GM15510 (cell line): Measurements from ENCODE around the gene KY.

Source experiments
- POLR2A ChIP-seq: IDR thresholded peaks from 3 replicates; pipeline ENCODE4 v1.6.1; 2011; ENCODE audit warnings: borderline replicate concordance; ENCODE audit not compliant: insufficient read length; ENCODE audit errors: extremely low read depth

The KY gene

DNA sequence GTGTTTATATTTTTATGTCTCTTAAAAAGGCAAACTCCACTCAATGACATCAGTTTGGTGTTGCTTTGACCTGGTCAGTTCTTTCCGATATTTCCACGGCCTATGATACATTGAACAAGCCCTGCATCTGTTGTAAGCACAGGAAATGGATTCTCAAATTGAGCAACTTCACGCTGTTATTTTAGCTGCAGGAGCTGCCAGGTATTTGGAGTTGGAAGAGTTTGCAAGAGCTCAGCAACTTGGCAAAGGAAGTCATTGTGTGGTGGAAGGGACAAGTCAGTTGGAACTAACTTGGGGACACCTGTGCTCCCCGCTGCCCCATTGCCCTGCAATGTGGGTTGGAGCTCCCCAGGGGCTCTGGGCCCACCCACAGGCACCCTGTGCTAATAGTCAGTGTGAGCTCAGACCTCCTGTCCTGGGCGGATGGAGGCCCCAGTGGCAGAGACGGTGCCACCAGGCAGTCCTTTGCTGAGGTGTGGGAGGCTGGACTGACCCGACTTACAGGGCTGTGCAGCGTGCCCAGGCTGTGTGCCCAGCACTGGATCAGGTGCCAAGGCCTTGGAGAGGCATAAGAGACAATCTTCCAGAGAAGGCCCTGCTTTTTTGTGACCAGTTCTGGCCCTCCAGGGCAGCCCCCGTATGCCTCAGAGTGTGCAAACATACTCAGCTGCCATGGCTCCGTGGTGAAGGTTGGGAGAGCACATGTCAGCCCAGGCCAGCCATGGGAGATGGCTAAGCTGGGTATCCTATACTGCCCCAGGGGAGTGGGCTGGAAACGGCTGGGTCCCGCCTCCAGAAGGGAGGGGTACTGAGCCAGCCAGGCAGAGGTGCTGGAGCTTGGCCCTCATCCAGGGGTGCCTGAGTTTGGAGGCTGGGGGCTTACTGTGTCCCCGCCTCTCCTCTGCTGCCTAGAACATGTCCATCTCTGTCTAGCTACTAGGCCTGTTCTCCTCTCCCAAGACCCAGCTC, 43.5 kb downstream of the KY start:
- no peak for TF ChIP-seq POLR2A

DNA sequence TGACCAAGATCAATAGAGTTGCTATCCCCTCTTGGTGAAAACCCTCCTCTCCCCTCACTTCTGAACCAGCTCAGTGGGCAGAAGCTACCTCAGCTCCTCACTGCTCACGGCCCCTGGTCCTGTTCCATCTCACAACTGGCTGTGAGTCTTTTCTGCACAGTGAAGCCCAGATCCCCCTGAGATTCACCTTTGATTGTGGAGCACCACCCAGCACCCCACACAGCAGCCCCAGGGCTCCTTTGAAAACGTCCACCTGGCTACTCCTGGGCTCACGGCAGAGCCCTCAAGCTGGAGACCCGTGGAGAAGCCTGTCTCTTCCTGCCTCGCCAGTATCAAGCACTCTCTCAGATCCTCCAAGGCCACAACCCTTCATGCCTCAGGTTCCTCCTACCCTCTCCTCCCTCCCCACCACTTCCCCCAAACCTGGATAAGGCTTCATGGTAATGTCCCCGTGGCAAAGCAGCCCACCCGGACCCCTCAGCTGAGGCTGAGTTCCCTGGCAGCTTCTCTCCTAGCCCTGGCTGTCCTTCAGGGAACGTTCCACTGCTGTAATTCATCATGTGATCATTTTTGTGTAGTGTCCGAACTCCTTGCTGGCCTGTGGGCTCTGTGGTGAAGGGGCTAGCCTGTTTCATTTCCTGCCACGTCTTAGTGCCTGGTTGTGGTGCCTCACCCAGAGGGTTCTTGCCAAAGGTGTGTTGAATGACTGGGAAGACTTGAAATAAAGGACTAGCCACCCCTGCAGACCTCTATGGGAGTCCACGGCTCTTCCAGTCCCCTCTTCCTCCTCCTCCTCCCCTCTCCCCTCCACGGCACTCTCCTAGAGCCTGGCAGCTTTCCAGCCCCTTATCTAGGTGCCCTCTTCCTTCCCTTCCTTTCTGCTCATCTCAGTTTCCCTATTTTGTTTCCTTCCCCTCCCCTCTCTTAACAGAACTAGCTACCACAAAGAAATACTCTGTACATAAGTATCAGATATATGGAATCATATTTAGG, 44.5 kb downstream of the KY start:
- no peak for TF ChIP-seq POLR2A

DNA sequence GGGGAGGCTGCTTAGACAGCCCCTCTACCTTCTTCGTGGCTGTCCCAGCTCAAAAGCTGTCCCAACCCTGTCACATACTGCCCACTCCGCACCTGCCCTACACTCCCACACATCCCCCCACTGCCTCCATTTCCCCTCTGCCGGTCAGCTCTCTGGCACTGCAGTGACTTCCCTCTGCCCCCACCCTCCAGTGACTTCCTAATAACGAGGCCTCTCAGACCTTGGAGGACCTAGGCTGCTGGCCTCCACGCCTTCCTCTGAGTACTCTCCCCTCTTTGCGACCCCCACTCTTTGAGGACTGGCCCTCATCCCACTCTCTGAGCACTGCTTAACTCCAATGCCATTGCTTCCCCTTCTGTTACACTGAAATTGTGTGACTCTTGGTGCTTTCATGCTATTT, 45.3 kb downstream of the KY start:
- no peak for TF ChIP-seq POLR2A

DNA sequence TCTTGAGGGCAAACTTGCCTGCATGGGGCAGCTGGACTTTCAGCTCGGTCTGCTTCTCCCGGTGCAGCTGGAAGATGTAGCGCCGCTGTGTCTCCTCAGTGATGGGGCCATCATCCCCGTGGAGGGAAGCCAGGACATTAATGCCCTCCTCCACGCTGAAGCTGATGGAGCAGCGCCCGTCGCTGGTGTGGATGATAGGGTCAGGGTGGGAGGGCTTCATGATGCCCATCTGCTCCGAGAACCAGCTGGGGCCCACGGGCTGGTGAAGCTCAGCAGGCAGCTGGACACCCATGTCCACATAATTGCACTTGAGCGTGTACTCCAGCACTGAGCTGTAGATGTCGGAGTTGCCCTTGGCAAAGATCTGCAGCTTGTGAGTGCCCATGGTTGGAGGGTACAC, 46.9 kb downstream of the KY start:
- no peak for TF ChIP-seq POLR2A

DNA sequence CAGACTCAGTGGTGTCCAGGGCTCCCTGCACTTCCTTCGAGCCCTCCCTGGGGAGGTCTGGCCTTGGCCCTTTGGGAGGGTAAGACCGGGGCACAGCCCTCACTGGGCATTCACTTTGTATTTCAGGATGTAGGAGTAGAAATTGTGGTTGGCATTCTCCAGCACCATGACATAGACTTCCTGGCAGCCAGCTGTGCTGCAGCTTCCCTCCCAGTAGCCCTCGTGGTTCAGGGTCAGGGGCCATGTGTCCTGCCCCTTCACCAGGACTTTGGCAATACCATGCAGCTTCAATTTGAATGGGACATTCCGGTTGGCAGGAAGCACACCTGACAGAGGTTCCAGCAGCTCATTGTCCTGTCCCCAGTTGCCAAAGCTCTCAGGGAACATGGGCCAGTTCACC, 47.3 kb downstream of the KY start:
- no peak for TF ChIP-seq POLR2A

DNA sequence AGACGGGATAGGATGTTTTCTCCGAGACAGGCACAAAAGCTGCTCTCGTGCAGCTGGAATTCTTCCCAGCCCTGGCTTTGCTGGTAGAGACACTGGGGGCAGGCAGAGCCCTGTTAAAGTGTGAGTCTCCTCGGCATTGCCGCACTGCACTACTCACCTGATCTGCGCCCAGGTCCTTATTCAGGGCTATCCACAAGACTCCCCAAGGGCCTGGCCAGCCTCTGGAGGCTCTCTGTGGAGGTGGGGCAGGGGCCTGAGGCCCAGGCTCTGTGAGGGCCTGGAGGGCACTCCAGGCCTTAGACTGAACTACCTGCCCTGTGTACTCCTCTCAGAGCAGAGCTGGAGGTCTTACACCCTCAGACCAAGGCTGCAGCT, 48.4 kb downstream of the KY start:
- no peak for TF ChIP-seq POLR2A

DNA sequence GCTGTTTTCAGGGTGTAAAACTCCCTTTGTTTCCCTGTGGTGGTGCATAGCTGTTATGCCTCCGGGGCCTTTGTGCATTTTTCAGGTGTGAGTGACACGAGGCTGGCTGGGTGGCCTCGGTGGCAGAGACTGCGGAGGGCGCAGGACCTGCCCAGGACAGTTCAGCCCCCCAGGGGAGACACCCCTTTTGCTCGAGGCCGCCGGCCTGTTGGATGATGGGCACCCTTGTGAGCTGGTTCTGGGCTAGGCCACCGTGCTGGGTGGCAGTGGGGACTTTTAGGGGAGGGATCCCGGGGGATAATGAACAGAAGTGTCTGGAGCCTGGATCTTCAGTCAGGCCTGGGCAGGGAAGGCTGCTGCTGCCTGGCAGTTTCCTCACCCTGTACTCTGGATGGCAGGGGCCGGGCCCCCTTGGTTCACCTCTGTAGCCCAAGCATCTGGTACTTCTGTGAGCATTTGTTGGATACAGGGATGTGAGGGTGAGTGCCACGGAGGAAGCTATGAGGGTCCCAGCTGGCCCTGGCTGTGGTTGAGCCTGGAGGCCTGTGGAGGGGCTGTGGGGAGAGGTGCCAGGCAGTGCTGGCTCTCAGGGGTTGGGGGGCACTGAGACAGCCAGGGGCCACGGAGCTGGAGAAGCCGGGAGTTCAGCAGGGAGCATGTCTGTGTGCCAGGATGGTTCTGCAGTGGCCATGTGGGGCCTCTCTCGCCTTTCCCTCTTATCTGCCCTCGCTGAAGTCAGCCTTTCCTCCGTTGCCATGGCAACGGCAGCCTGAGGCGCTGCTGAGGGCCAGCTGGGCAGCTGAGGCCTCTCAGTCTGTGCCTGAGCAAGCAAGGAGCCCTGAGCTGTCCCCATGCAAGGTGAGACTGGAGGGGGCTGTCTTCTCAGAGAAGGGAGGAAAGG, 49.0 kb downstream of the KY start:
- no peak for TF ChIP-seq POLR2A

DNA sequence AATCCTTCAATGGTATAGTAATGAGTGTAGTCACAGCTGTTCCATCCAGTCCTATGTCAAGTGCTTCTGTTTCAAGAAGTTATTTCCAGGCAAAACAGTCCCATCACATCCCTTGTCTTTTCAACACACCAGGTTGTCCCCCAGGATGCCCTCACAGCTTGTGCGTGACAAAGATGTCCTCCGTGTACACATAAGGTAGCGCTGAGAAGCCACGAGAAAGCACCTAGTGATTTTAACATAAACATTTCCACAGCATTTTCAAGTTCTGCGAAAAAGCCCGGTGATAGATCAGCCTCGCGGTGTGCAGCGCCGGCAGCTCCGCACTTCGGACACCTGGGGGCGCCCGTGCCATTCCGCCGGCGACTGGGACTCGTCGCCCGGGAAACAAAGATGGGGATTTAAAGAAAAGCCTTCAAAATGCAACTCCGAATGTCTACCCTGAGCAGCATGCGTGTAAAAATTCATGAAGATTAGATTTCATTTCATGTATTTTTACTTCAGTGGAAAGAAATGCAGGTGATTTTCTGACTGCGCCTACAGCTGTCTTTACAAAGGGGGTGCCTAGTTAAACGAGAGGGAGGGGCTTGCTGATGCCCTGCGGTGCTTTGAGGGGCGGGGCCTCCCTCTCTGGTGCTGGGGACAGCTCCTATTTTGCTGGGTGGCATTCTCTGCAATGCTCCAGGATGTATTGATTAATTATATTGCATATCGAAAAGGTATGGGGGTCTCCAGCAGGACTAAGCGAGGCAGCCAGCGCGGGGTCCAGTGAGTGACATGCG, 49.9 kb downstream of the KY start:
- no peak for TF ChIP-seq POLR2A

DNA sequence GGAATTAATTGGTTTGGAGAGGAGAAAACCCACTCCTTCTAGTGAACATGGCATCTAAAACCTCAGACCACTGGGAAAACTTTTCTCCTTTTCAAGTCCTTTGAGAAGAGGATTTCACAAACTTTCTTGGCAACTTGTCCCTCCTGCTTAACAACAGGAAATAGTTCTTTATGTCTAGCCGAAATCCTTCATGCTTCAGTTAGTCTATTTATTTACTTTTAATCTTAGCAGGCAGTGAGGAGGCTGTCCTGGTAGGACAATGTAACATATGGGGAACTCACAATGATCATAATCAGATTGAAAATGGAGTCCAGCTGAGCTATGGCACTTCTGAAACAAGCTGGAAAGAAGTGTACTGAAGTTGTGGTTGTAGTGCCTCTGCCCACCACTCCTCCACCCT, 50.6 kb downstream of the KY start:
- no peak for TF ChIP-seq POLR2A

DNA sequence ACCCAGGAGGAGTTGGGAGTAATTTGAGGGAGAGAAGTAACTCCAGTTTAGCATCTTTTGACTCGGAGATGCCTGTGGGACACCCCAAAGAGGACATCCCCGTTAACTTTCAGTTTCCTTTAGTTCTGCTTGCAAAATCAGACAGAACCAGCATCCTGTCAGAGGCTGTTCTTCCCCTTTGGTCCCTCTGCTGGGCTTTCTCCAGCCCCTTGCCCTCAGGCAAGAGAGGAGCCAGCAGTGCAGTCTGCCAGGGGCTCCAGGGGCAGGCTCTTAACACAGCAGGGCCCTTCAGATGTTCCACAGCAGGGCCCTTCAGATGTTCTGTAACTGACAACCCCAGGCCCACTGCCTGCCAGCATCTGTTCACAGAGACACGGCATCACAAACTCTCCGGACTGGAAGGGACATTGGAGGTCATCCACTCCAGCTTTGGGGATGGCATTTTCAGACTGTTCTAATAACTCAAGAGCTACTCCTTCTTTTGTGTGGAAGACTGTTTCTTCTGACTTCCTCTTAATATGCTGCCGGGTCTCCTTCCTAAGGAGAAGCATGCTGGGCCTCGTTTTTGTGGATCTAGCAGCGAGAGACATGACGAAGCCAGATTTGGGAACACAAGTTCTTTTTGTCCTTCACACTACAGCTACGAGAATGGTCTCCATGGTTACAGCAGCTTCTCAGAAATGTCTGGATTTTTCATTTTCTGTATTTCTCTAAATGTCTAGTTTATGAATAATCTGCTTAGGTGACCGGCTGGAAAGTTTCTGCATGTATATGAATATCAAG, 51.9 kb downstream of the KY start:
- TF ChIP-seq POLR2A: no peak

DNA sequence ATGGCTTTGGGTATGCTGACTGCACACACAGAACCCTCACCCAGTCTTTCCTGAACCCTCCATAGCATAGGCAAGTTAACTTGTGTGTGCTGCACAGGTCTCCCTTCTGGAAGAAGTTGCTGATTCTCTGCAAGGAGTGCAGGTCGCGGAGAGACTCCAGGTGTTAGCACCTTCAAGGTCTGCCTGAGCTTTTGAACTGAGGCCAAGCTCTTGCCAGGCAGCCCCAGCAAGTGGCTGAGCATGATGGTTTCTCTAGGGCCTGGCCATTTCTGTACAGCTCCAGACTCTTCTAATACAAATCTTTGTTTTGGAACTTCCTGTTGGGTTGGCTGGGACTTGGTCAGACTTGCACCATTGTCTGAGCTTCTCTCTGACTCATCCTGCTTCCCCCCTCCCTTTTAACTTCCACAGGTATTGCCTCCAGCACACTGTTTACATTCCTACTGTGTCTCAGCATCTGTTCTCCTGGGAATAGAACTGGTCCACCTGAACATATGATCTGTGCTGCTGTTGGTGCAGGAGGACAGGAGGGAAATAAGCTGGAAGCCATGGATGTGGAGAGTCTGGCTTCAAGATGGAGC, 53.3 kb downstream of the KY start:
- TF ChIP-seq POLR2A: no peak

DNA sequence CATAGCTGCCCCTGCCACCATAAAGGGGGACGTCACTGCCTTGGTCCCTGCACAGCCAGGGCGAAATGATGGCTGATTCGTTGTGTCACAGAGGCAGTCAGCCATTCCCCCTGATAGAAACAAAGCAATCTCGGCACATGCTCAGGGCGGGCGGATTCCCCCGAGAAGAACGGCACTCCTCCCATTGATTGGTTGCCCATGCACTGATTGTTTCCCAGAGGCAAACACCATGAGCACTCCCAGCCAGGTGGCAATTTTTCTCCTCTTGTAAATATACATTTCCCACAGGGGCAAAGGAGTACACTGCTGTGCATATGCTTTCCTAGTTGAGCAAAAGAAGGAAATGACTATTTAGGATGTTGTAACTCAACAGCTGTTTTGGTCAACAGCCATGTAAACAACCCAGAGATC, 56.5 kb downstream of the KY start:
- TF ChIP-seq POLR2A: no peak
